Smooth muscle cell (in vitro differentiated cells): Measurements from ENCODE around the gene SLC10A7. TPM values are rescaled to one million over a fixed set of nuclear protein-coding genes. Genes with fewer than 3 reads are reported as not detected.

Experiments used
- DNase-seq: peaks from one replicate; lab custom pipeline; 2025; ENCODE audit not compliant: unreplicated experiment; lab: John Stamatoyannopoulos, UW
- H2AFZ ChIP-seq: fragments of 200-600 bp; sonication (generic); 2 replicates; pipeline ENCODE4 v1.6.0; 2016; ENCODE audit warnings: antibody characterized with exemption, low read depth, mild to moderate bottlenecking
- H3F3A ChIP-seq: fragments of 200-600 bp; sonication (generic); 2 replicates; pipeline ENCODE4 v1.6.0; 2017; ENCODE audit warnings: antibody characterized with exemption, low read depth
- H3K27ac ChIP-seq: fragments of 200-600 bp; sonication (generic); 2 replicates; pipeline ENCODE4 v1.5.1; 2016; ENCODE audit warnings: low read depth, mild to moderate bottlenecking
- H3K27me3 ChIP-seq: fragments of 200-600 bp; sonication (generic); 2 replicates; pipeline ENCODE4 v1.6.1; 2016; ENCODE audit warnings: low read depth, mild to moderate bottlenecking
- H3K36me3 ChIP-seq: fragments of 200-600 bp; sonication (generic); 2 replicates; pipeline ENCODE4 v1.5.1; 2016; ENCODE audit warnings: low read depth
- H3K4me1 ChIP-seq: fragments of 200-600 bp; sonication (generic); 2 replicates; pipeline ENCODE4 v1.5.1; 2016; ENCODE audit warnings: low read depth
- H3K4me2 ChIP-seq: fragments of 200-600 bp; sonication (generic); 2 replicates; pipeline ENCODE4 v1.6.0; 2016; ENCODE audit warnings: mild to moderate bottlenecking
- H3K4me3 ChIP-seq: fragments of 200-600 bp; sonication (generic); 2 replicates; pipeline ENCODE4 v1.5.1; 2016; ENCODE audit warnings: mild to moderate bottlenecking
- H3K79me2 ChIP-seq: fragments of 200-600 bp; sonication (generic); 2 replicates; pipeline ENCODE4 v1.6.0; 2016; ENCODE audit warnings: low read depth, mild to moderate bottlenecking
- H3K9ac ChIP-seq: fragments of 200-600 bp; sonication (generic); 2 replicates; pipeline ENCODE4 v1.6.0; 2016; ENCODE audit warnings: low read depth
- H3K9me3 ChIP-seq: fragments of 200-600 bp; sonication (generic); replicated peaks from 2 replicates; pipeline ENCODE4 v1.5.1; 2016; ENCODE audit warnings: low read depth
- H4K20me1 ChIP-seq: fragments of 200-600 bp; sonication (generic); 2 replicates; pipeline ENCODE4 v1.6.0; 2016; ENCODE audit warnings: low read depth
- WGBS: methylation state at CpG from one replicate; pipeline ENCODE4 v1.1.7; 2016; ENCODE audit warnings: low lambda C conversion rate; 5-methylcytosine and 5-hydroxymethylcytosine counted together
- polyA plus RNA-seq: library from polyadenylated mRNA; unstranded; fragments of >200 nt; fragmentation: Nextera tagmentation; extraction: Ambion mirVana; gene quantifications from 2 replicates; pipeline ENCODE4 v1.2.1, GENCODE V29; 2016
- total RNA-seq: library from RNA; depleted of rRNA; stranded (reverse); fragments of >200 nt; gene quantifications from 2 replicates; pipeline ENCODE4 v1.2.3, GENCODE V29; 2014
- TF ChIP-seq, protein P1 (sequence below): fragments of 200-600 bp; sonication (generic); IDR thresholded peaks from 2 replicates; pipeline ENCODE4 v1.5.1; 2017; ENCODE audit warnings: borderline replicate concordance, mild to moderate bottlenecking, antibody characterized with exemption; ENCODE audit not compliant: insufficient read depth, poor library complexity, severe bottlenecking

Gene SLC10A7
- total and polyA plus RNA-seq, 2 experiments from 2014 or later = 10.3 to 24.8 TPM

- 82% methylated on average over 3 of the region's 3 CpGs for WGBS
- Histone ChIP-seq H3K4me3 (no peak overlapping the region), H3K27me3 (no peaks in the 10 kb centered on the region), H3K36me3 (no peaks in the 10 kb centered on the region), H3K9me3 (no peaks in the 10 kb centered on the region), H3K4me2 (no peak overlapping the region), H4K20me1 (peaks cover 9% of the 10 kb centered on the region), H2AFZ (no peak overlapping the region), H3K79me2 (no peaks in the 10 kb centered on the region), H3K4me1 (no peaks in the 10 kb centered on the region), H3F3A (no peaks in the 10 kb centered on the region), H3K27ac (no peak overlapping the region), H3K9ac (no peak overlapping the region)
- no peak for DNase-seq
- TF ChIP-seq, protein P1, sequence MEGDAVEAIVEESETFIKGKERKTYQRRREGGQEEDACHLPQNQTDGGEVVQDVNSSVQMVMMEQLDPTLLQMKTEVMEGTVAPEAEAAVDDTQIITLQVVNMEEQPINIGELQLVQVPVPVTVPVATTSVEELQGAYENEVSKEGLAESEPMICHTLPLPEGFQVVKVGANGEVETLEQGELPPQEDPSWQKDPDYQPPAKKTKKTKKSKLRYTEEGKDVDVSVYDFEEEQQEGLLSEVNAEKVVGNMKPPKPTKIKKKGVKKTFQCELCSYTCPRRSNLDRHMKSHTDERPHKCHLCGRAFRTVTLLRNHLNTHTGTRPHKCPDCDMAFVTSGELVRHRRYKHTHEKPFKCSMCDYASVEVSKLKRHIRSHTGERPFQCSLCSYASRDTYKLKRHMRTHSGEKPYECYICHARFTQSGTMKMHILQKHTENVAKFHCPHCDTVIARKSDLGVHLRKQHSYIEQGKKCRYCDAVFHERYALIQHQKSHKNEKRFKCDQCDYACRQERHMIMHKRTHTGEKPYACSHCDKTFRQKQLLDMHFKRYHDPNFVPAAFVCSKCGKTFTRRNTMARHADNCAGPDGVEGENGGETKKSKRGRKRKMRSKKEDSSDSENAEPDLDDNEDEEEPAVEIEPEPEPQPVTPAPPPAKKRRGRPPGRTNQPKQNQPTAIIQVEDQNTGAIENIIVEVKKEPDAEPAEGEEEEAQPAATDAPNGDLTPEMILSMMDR = no peak
Measured at GRCh38 chr4:146511381-146511780, 10.4 kb downstream of the SLC10A7 start.

GRCh38 chr4:146510942-146511341 is 10.8 kb downstream of the SLC10A7 start:
- H3K9me3 ChIP-seq = no peaks in the 10 kb centered on the region
- H3K27me3 ChIP-seq = no peaks in the 10 kb centered on the region
- H3F3A ChIP-seq = no peaks in the 10 kb centered on the region
- H3K79me2 ChIP-seq = no peaks in the 10 kb centered on the region
- no peak overlapping the region for H3K9ac ChIP-seq
- H3K27ac ChIP-seq = no peak overlapping the region
- no peak for DNase-seq
- no peak overlapping the region for H2AFZ ChIP-seq
- 70% methylated on average over 3 of the region's 3 CpGs for WGBS
- TF ChIP-seq, protein P1 = no peak
- H3K4me2 ChIP-seq = no peak overlapping the region
- H3K4me1 ChIP-seq = no peaks in the 10 kb centered on the region
- H3K36me3 ChIP-seq = no peaks in the 10 kb centered on the region
- H4K20me1 ChIP-seq = peaks cover 9% of the 10 kb centered on the region
- H3K4me3 ChIP-seq = no peak overlapping the region

GRCh38 chr4:146508229-146508939 is 13.4 kb downstream of the SLC10A7 start:
- DNase-seq = no peak
- H3K4me1 ChIP-seq = no peaks in the 10 kb centered on the region
- no peak overlapping the region for H3K4me2 ChIP-seq
- no peaks in the 10 kb centered on the region for H3K79me2 ChIP-seq
- WGBS = 90% methylated on average over 3 of the region's 3 CpGs
- no peak overlapping the region for H2AFZ ChIP-seq
- no peaks in the 10 kb centered on the region for H3K36me3 ChIP-seq
- no peak overlapping the region for H3K4me3 ChIP-seq
- H3K9ac ChIP-seq = no peak overlapping the region
- H3K27me3 ChIP-seq = no peaks in the 10 kb centered on the region
- H3K27ac ChIP-seq = no peak overlapping the region
- H3F3A ChIP-seq = no peaks in the 10 kb centered on the region
- no peaks in the 10 kb centered on the region for H3K9me3 ChIP-seq
- TF ChIP-seq, protein P1 = no peak
- peaks cover 4% of the 10 kb centered on the region for H4K20me1 ChIP-seq

DNA sequence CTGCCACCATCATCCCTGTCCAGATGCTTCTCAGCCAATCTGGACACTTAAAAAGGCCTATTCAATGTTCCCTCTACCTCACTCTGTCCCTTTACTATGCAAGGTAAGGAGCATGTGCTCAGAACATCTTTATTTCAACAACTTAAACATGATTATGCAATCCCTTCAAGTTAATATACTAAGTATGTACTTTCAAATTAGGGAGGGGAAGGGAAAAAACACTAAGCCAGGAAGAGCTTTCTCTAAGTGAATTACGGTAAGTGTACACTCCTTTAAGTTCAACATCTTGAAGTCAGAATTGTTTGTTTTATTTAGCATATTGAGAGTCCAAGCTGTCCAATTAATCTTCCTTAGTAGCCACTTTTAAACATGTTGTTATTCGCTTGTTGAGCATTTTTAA is 14.1 kb downstream of the SLC10A7 start:
- no peak overlapping the region for H3K27ac ChIP-seq
- H3K27me3 ChIP-seq = no peaks in the 10 kb centered on the region
- no peak for DNase-seq
- peaks cover 4% of the 10 kb centered on the region for H3K36me3 ChIP-seq
- no peak overlapping the region for H3K9ac ChIP-seq
- no peaks in the 10 kb centered on the region for H3K4me1 ChIP-seq
- H3K79me2 ChIP-seq = no peaks in the 10 kb centered on the region
- WGBS = 94% methylated on average over 2 of the region's 2 CpGs
- H3F3A ChIP-seq = no peaks in the 10 kb centered on the region
- TF ChIP-seq, protein P1 = no peak
- H4K20me1 ChIP-seq = peaks cover 4% of the 10 kb centered on the region
- no peak overlapping the region for H3K4me2 ChIP-seq
- no peak overlapping the region for H2AFZ ChIP-seq
- no peaks in the 10 kb centered on the region for H3K9me3 ChIP-seq
- H3K4me3 ChIP-seq = no peak overlapping the region
